NCI-H526 (cell line): ENCODE results near the gene NTPCR.
A peak's percentile ranks its signal among the peaks of the same experiment; 100 is the strongest.
"Not testable (repeated sequence)": the region's sequence is repeated elsewhere in the genome, so short reads cannot be mapped to it uniquely, and the experiment has no call there.

Experiments used
- DNase-seq, 2 experiments: peaks; one replicate each; lab custom pipeline; 2025; lab: John Stamatoyannopoulos, UW

NTPCR gene

GRCh38 chr1:232984577-232985425 is 34.4 kb downstream of the NTPCR start:
- DNase-seq = no peak

- DNase-seq = no peak
Measured at GRCh38 chr1:232985882-232986526, 35.6 kb downstream of the NTPCR start.

GRCh38 chr1:232986527-232986922 is 36.1 kb downstream of the NTPCR start:
- DNase-seq = no peak

GRCh38 chr1:232987046-232987773 is 36.8 kb downstream of the NTPCR start:
- no peak for DNase-seq

- DNase-seq = no peak
Measured at GRCh38 chr1:232987774-232988140, 37.3 kb downstream of the NTPCR start.

- DNase-seq = no peak
Measured at GRCh38 chr1:232988572-232989040, 38.2 kb downstream of the NTPCR start.

- DNase-seq = no peak
Measured at GRCh38 chr1:232990176-232991128, 40.0 kb downstream of the NTPCR start.

GRCh38 chr1:232991238-232991637 is 40.8 kb downstream of the NTPCR start:
- DNase-seq = no peak

- DNase-seq = no peak
Measured at GRCh38 chr1:232992227-232992626, 41.8 kb downstream of the NTPCR start.

- DNase-seq = no peak
Measured at GRCh38 chr1:232993555-232993954, 43.1 kb downstream of the NTPCR start.

GRCh38 chr1:232995189-232995588 is 44.8 kb downstream of the NTPCR start:
- DNase-seq = no peak

- peak; percentile 34 to 63 for DNase-seq
Measured at GRCh38 chr1:232996143-232996542, 45.7 kb downstream of the NTPCR start.

- DNase-seq = no peak
Measured at GRCh38 chr1:232998138-232998537, 47.7 kb downstream of the NTPCR start.

- DNase-seq = no peak
Measured at GRCh38 chr1:232998646-232999045, 48.2 kb downstream of the NTPCR start.

- DNase-seq = no peak
Measured at GRCh38 chr1:232999956-233000625, 49.7 kb downstream of the NTPCR start.

- DNase-seq = not testable (repeated sequence)
Measured at GRCh38 chr1:233003638-233004037, 53.2 kb downstream of the NTPCR start.

- DNase-seq = no peak
Measured at GRCh38 chr1:233004451-233004850, 54.0 kb downstream of the NTPCR start.

GRCh38 chr1:233005156-233005555 is 54.7 kb downstream of the NTPCR start:
- DNase-seq = peak in 1 of 2 experiments; percentile 10

GRCh38 chr1:233005703-233006102 is 55.3 kb downstream of the NTPCR start:
- no peak for DNase-seq

GRCh38 chr1:233006108-233006507 is 55.7 kb downstream of the NTPCR start:
- DNase-seq = peak in 1 of 2 experiments; percentile 39

GRCh38 chr1:233006541-233006973 is 56.1 kb downstream of the NTPCR start:
- DNase-seq = peak; percentile 64 to 68
